ENCODE measurements around the gene CCL3. TPM values are rescaled to one million over a fixed set of nuclear protein-coding genes. Genes with fewer than 3 reads are reported as not detected.

CCL3 gene
- total RNA-seq (2021; ENCODE audit: unreplicated experiment), result 1.1 TPM
- not detected for polyA plus RNA-seq (2012; ENCODE audit: insufficient read length)
- not detected for Bru-seq, nascent RNA
- not detected for BruChase-seq, experiment 1, labeled RNA remaining after a 2-hour chase
- not detected for BruChase-seq, experiment 2, labeled RNA remaining after a 6-hour chase
- long read RNA-seq, result 0 reads

- Histone ChIP-seq H3K4me3 (ENCODE audit: low read depth in 2 of 2, low read length in 2 of 2) (no peak within 1 kb of the TSS), H3K27me3 (ENCODE audit: control insufficient read depth, insufficient read depth, low read length) (no peaks in the 10 kb centered on the region; the same call in 1 of the 2 replicates), H3K27ac (ENCODE audit: low read length) (no peak within 1 kb of the TSS), H3K9me3 (ENCODE audit: control insufficient read depth, insufficient read depth, low read depth, low read length) (no peaks in the 10 kb centered on the region), H3K36me3 (ENCODE audit: control insufficient read depth, insufficient read depth, low read length) (no peaks in the 10 kb centered on the region), H3K4me1 (ENCODE audit: control insufficient read depth, insufficient read depth, low read length) (no peaks in the 10 kb centered on the region)
- DNase-seq (ENCODE audit: low read depth, low spot score) (no peak), ATAC-seq (no peak)
- intact Hi-C loops (cut with micrococcal nuclease; ENCODE audit: unreplicated experiment), result no loop called here
- BruUV-seq (replicated peaks), result no TSS peak
- TF ChIP-seq REST (IDR thresholded peaks at IDR 0.05; ENCODE audit: insufficient read depth in 1 of 2, low read depth in 2 of 2, low read length in 1 of 2) (no peak), TCF7L2 (IDR thresholded peaks at IDR 0.05; ENCODE audit: low read depth, low read length) (no peak), POLR2AphosphoS5 (IDR thresholded peaks at IDR 0.05; ENCODE audit: low read depth, low read length) (no peak), CTCF (IDR thresholded peaks at IDR 0.05) (no peak), SIN3A (IDR thresholded peaks at IDR 0.05; ENCODE audit: borderline replicate concordance, insufficient read depth, low read depth, low read length) (no peak)
- in situ Hi-C loops (cut with HindIII; ENCODE audit: low pct_unique_long_range_greater_than_20kb, low sequenced_read_pairs), result no loop called here
- CTCF ChIA-PET, result no interaction called here
- POLR2A ChIA-PET, result interaction anchor here (0.6 kb wide), 1 partner anchor 1252 kb away, joined by 7 read pairs; no protein-coding TSS in a partner anchor
Measured at GRCh38 chr17:36089888-36090836, at the start of gene CCL3. TSS of gene CCL3 (minus strand) at chr17:36090143. CDS start at chr17:36090058, 85 bp downstream.

GRCh38 chr17:36136439-36136838 is 46.5 kb upstream of the CCL3 start:
- DNase-seq (ENCODE audit: low read depth, low spot score) (no peak), ATAC-seq (no peak)
- ChIA-PET CTCF (no interaction called here), POLR2A (no interaction called here)
- no TSS peak for BruUV-seq (replicated peaks)
- no peak overlapping the region for H3K4me3 ChIP-seq (ENCODE audit: low read depth in 2 of 2, low read length in 2 of 2)
- TF ChIP-seq SIN3A (IDR thresholded peaks at IDR 0.05; ENCODE audit: borderline replicate concordance, insufficient read depth, low read depth, low read length), result no peak
- no peak for TF ChIP-seq REST (IDR thresholded peaks at IDR 0.05; ENCODE audit: insufficient read depth in 1 of 2, low read depth in 2 of 2, low read length in 1 of 2)
- no peak for TF ChIP-seq TCF7L2 (IDR thresholded peaks at IDR 0.05; ENCODE audit: low read depth, low read length)
- no peak for TF ChIP-seq CTCF (IDR thresholded peaks at IDR 0.05)
- no peak for TF ChIP-seq POLR2AphosphoS5 (IDR thresholded peaks at IDR 0.05; ENCODE audit: low read depth, low read length)
- in situ Hi-C loops (cut with HindIII; ENCODE audit: low pct_unique_long_range_greater_than_20kb, low sequenced_read_pairs), result no loop called here
- no peaks in the 10 kb centered on the region for H3K9me3 ChIP-seq (ENCODE audit: control insufficient read depth, insufficient read depth, low read depth, low read length)
- intact Hi-C loops (cut with micrococcal nuclease; ENCODE audit: unreplicated experiment), result no loop called here
- no peaks in the 10 kb centered on the region for H3K36me3 ChIP-seq (ENCODE audit: control insufficient read depth, insufficient read depth, low read length)
- peaks cover 6% of the 10 kb centered on the region for H3K27me3 ChIP-seq (ENCODE audit: control insufficient read depth, insufficient read depth, low read length)
- H3K27ac ChIP-seq (ENCODE audit: low read length), result no peak overlapping the region
- no peaks in the 10 kb centered on the region for H3K4me1 ChIP-seq (ENCODE audit: control insufficient read depth, insufficient read depth, low read length)

Data from Panc1 (cell line).